IMR-90 (cell line): Measurements from ENCODE around the gene KAT2A. TPM values are rescaled to one million over a fixed set of nuclear protein-coding genes. Genes with fewer than 3 reads are reported as not detected.

ENCODE experiments used
- ATAC-seq: fragments of 200-7000 bp; cut with Tn5 transposase; 2 replicates; pipeline ENCODE4 v1.9.1; 2020; ENCODE audit warnings: low read depth, mild to moderate bottlenecking, moderate library complexity
- Bru-seq: library from RNA; stranded (reverse); fragments of 400-500 nt; gene quantifications from one replicate; lab custom pipeline; 2021; lab: Mats Ljungman, UMichigan
- BruChase-seq, 2 experiments: library from RNA; stranded (reverse); fragments of 400-500 nt; gene quantifications; one replicate each; lab custom pipeline; 2021; lab: Mats Ljungman, UMichigan
- BruUV-seq: library from RNA; stranded (reverse); fragments of 400-500 nt; replicated peaks from 2 replicates; lab custom pipeline; 2021; lab: Mats Ljungman, UMichigan
- CTCF ChIA-PET: fragments of 300-600 bp; formaldehyde crosslinking; extraction: SDS; loops from one replicate; lab custom pipeline; 2021; ENCODE audit warnings: antibody characterized with exemption; lab: Yijun Ruan, JAX
- POLR2A ChIA-PET: fragments of 300-600 bp; sonication (Branson Sonifier 250); formaldehyde crosslinking; loops from one replicate; lab custom pipeline; 2022; ENCODE audit warnings: antibody characterized with exemption; ENCODE audit not compliant: unreplicated experiment; lab: Charles Lee
- DNase-seq: peaks from one replicate; pipeline ENCODE4 v3.0.0; 2013
- H2AFZ ChIP-seq: replicated peaks from 2 replicates; pipeline ENCODE3; 2013; ENCODE audit warnings: low read length, mild to moderate bottlenecking; ENCODE audit not compliant: poor library complexity
- H2AK5ac ChIP-seq: 2 replicates; pipeline ENCODE4 v1.6.1; 2013; ENCODE audit warnings: low read depth, low read length, inconsistent platforms
- H2AK9ac ChIP-seq: replicated peaks from 2 replicates; pipeline ENCODE3; 2013; ENCODE audit warnings: mild to moderate bottlenecking, low read depth, low read length, moderate library complexity; ENCODE audit not compliant: poor library complexity
- H2BK120ac ChIP-seq: 2 replicates; pipeline ENCODE4 v1.6.1; 2013; ENCODE audit warnings: low read depth, low read length, inconsistent platforms
- H2BK15ac ChIP-seq: 3 replicates; pipeline ENCODE4 v1.6.1; 2013; ENCODE audit warnings: low read depth, low read length, inconsistent platforms
- H2BK20ac ChIP-seq: 2 replicates; pipeline ENCODE4 v1.6.1; 2013; ENCODE audit warnings: low read depth, mild to moderate bottlenecking, inconsistent platforms, low read length, moderate library complexity
- H2BK5ac ChIP-seq: 2 replicates; pipeline ENCODE4 v1.6.1; 2013; ENCODE audit warnings: mild to moderate bottlenecking, low read depth, low read length, inconsistent platforms; ENCODE audit not compliant: poor library complexity, severe bottlenecking
- H3K14ac ChIP-seq: replicated peaks from 2 replicates; pipeline ENCODE4 v1.6.1; 2013; ENCODE audit warnings: low read depth, low read length, inconsistent platforms
- H3K18ac ChIP-seq: 2 replicates; pipeline ENCODE4 v1.6.1; 2013; ENCODE audit warnings: low read depth, low read length, control low read depth
- H3K23ac ChIP-seq: 2 replicates; pipeline ENCODE4 v1.6.1; 2013; ENCODE audit warnings: low read depth, low read length, inconsistent platforms
- H3K27ac ChIP-seq: 2 replicates; pipeline ENCODE4 v1.5.1; 2013; ENCODE audit warnings: mild to moderate bottlenecking, control low read depth, low read length; ENCODE audit not compliant: insufficient read depth
- H3K27me3 ChIP-seq: 2 replicates; pipeline ENCODE4 v1.6.1; 2013; ENCODE audit warnings: low read length; ENCODE audit not compliant: control insufficient read depth, insufficient read depth
- H3K36me3 ChIP-seq: 2 replicates; pipeline ENCODE4 v1.6.1; 2013; ENCODE audit warnings: low read length, mixed read lengths; ENCODE audit not compliant: control insufficient read depth, insufficient read depth
- H3K4ac ChIP-seq: 2 replicates; pipeline ENCODE4 v1.6.1; 2013; ENCODE audit warnings: low read depth, low read length, inconsistent platforms
- H3K4me1 ChIP-seq: 2 replicates; pipeline ENCODE4 v1.6.1; 2013; ENCODE audit warnings: low read length, mixed read lengths; ENCODE audit not compliant: control insufficient read depth, insufficient read depth
- H3K4me2 ChIP-seq: 2 replicates; pipeline ENCODE4 v1.6.1; 2013; ENCODE audit warnings: low read depth, mild to moderate bottlenecking, control low read depth, low read length, moderate library complexity
- H3K4me3 ChIP-seq: 2 replicates; pipeline ENCODE4 v1.5.1; 2013; ENCODE audit warnings: low read depth, mild to moderate bottlenecking, control low read depth, low read length, moderate library complexity; ENCODE audit not compliant: insufficient read depth
- H3K56ac ChIP-seq: 2 replicates; pipeline ENCODE4 v1.6.1; 2013; ENCODE audit warnings: low read length, inconsistent platforms; ENCODE audit not compliant: insufficient read depth; ENCODE audit errors: extremely low read depth
- H3K79me1 ChIP-seq, 2 experiments: 2 replicates each; pipeline ENCODE4 v1.6.1; 2013; ENCODE audit warnings: low read length in 2 of 2, inconsistent platforms in 1 of 2, low read depth in 1 of 2
- H3K9ac ChIP-seq: 2 replicates; pipeline ENCODE4 v1.6.1; 2013; ENCODE audit warnings: low read depth, low read length, control low read depth
- H3K9me1 ChIP-seq: 2 replicates; pipeline ENCODE4 v1.6.1; 2013; ENCODE audit warnings: low read length, inconsistent platforms; ENCODE audit not compliant: insufficient read depth
- H3K9me3 ChIP-seq: 2 replicates; pipeline ENCODE4 v1.6.1; 2013; ENCODE audit warnings: low read length; ENCODE audit not compliant: control insufficient read depth, insufficient read depth
- H4K20me1 ChIP-seq: 2 replicates; pipeline ENCODE4 v1.6.1; 2013; ENCODE audit warnings: low read length, inconsistent platforms; ENCODE audit not compliant: insufficient read depth
- H4K5ac ChIP-seq: 2 replicates; pipeline ENCODE4 v1.6.1; 2013; ENCODE audit warnings: mild to moderate bottlenecking, low read depth, low read length, control low read depth
- H4K8ac ChIP-seq, 2 experiments: 2 replicates each; pipeline ENCODE4 v1.6.1; 2013; ENCODE audit warnings: low read depth in 2 of 2, low read length in 2 of 2, control low read depth in 1 of 2, inconsistent platforms in 1 of 2
- H4K91ac ChIP-seq: 2 replicates; pipeline ENCODE4 v1.6.1; 2013; ENCODE audit warnings: low read depth, low read length, inconsistent platforms; ENCODE audit not compliant: insufficient read depth
- CEBPB ChIP-seq: IDR thresholded peaks from 2 replicates; pipeline ENCODE4 v1.6.1; 2012; ENCODE audit warnings: low read depth, low read length, improper control_type of control experiment
- CHD1 ChIP-seq: IDR thresholded peaks from 2 replicates; pipeline ENCODE4 v1.6.1; 2012; ENCODE audit warnings: low read depth, low read length, improper control_type of control experiment
- FOS ChIP-seq: fragments of 150-350 bp; IDR thresholded peaks from 2 replicates; pipeline ENCODE4 v1.6.1; 2016; ENCODE audit warnings: low read depth, low read length
- MAFK ChIP-seq: IDR thresholded peaks from 2 replicates; pipeline ENCODE4 v1.6.1; 2012; ENCODE audit warnings: low read depth, low read length, improper control_type of control experiment
- MAZ ChIP-seq: IDR thresholded peaks from 2 replicates; pipeline ENCODE4 v1.6.1; 2012; ENCODE audit warnings: low read depth, mild to moderate bottlenecking, low read length, improper control_type of control experiment, moderate library complexity, borderline replicate concordance
- MXI1 ChIP-seq: IDR thresholded peaks from 2 replicates; pipeline ENCODE4 v1.6.1; 2012; ENCODE audit warnings: low read depth, mild to moderate bottlenecking, low read length, moderate library complexity, borderline replicate concordance
- RFX5 ChIP-seq: IDR thresholded peaks from 2 replicates; pipeline ENCODE4 v1.8.0; 2012; ENCODE audit warnings: low read depth, mild to moderate bottlenecking, low read length, moderate library complexity
- WGBS, 2 experiments: methylation state at CpG; one replicate each; pipeline versions ENCODE4 v1.1.5 to v1.1.7; 2013; ENCODE audit warnings: missing lambda C conversion rate in 2 of 2; ENCODE audit not compliant: insufficient read length in 1 of 2; ENCODE audit errors: extremely low coverage in 2 of 2; 5-methylcytosine and 5-hydroxymethylcytosine counted together
- dilution Hi-C: fragments of 300-500 bp; cut with HindIII; formaldehyde crosslinking; loops from one replicate; pipeline ENCODE4 v1.14.3; 2018; ENCODE audit warnings: low sequenced_read_pairs; ENCODE audit not compliant: unreplicated experiment
- in situ Hi-C: fragments of 300-500 bp; cut with MboI; formaldehyde crosslinking; loops from 3 replicates; pipeline ENCODE4 v1.14.3; 2019; ENCODE audit warnings: low sequenced_read_pairs, inconsistent platforms, mixed read lengths
- intact Hi-C: fragments of 100-400 bp; cut with micrococcal nuclease; formaldehyde crosslinking; loops from 2 replicates; pipeline ENCODE4 v1.10.0; 2022
- long read RNA-seq: library from polyadenylated mRNA; unstranded; transcript quantifications from one replicate; pipeline ENCODE4 v2.0.0, GENCODE V29; 2021; ENCODE audit not compliant: unreplicated experiment
- polyA plus RNA-seq, 3 experiments: library from polyadenylated mRNA; depleted of rRNA; stranded (reverse); fragments of >200 nt; gene quantifications; 2 replicates each; pipeline ENCODE4 v1.2.3, GENCODE V29; 2012; ENCODE audit warnings: low replicate concordance in 1 of 3
- total RNA-seq: library from RNA; depleted of rRNA; stranded (reverse); fragments of >200 nt; gene quantifications from 2 replicates; pipeline ENCODE4 v1.2.3, GENCODE V29; 2012; rRNA removed
- TF ChIP-seq, protein P1 (sequence below): fragments of 150-350 bp; IDR thresholded peaks from 2 replicates; pipeline ENCODE4 v1.6.1; 2017; ENCODE audit warnings: mild to moderate bottlenecking, antibody characterized with exemption, low read length, low read depth
- TF ChIP-seq, protein P2 (sequence below): conservative IDR thresholded peaks from 2 replicates; pipeline ENCODE4 v1.5.1; 2012; ENCODE audit warnings: mild to moderate bottlenecking, low read depth, low read length, improper control_type of control experiment

KAT2A gene
- total RNA-seq (5.3 and 6.3 TPM in 2 replicates), polyA plus RNA-seq (2012; rRNA removed) (28.2 and 31.4 TPM in 2 replicates), Bru-seq, nascent RNA (percentile 45 among the genes with signal in this experiment), BruChase-seq, experiment 1, labeled RNA remaining after a 6-hour chase (percentile 61 among the genes with signal in this experiment), BruChase-seq, experiment 2, labeled RNA remaining after a 2-hour chase (percentile 52 among the genes with signal in this experiment)
- polyA plus RNA-seq (2012; cell fraction: cytosol; rRNA removed), result 12.9 and 17.4 TPM in 2 replicates
- 273 and 329 TPM in 2 replicates for polyA plus RNA-seq (2012; cell fraction: nucleus; rRNA removed; ENCODE audit: low replicate concordance)
- long read RNA-seq, partial matches to known transcripts, result 18 of 30 reads
- long read RNA-seq, other reads (novel, unspliced or antisense), result 6 of 30 reads

DNA sequence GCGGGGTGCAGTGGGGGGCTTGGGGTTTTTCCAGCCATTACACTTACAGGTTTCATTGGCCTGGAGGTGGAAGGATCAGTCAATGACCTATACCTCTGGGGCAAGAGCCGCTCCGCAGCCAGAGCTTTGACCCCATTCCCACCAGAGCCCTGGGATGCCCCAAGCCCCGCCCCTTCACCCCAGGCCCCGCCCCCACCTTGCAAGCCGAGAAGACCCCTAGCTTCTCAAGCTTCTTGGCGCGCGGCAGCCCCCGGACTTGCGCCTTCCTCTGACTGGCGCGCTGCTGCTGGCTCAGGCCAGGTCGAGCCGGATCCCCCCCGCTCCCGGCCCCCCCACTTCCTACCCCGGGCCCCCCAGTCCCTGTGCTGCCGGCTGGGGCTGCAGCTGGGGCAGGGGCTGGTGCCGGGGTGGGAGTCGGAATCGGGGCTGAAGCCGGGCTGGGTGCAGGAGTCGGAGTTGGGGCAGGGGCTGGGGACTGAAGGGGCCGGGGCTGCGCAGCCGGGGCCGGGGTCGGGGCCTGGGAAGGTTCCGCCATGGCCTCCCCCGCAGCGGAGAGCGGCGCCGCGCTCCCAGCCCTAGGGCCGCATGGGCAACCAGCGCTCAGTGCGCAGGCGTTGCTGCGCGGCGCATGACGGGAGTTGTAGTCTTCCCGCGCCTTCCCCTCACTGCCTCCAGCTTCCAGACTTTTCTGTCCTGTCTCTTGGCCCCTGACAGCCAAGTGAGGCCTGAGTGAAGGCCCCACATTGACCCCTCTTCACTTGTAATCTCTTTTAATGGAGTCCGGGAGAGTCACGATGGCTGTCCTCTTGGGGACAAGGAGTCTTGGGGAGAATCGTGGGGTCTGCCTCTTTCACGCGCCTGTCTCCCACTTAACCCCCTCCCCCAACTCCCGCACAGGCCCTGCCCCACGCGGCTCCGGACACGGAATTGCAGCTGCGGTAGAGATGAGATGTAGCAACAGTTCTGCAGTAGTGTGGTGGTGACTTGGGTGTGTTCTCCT lies at the start of gene KAT2A:
KAT2A (minus strand) TSS at position 598 of the 1,000 bp plus-strand sequence; CDS start at position 535, 63 bp downstream.
- intact Hi-C loops, result loop anchor here (1.0 kb wide), 1 partner anchor 34 kb away; no protein-coding TSS in a partner anchor
- no TSS peak for BruUV-seq
- 0% methylated on average over 16 of the region's 57 CpGs; no CpG with 5 or more reads in 1 of the 2 experiments for WGBS, 2 experiments
- H3K9me3 ChIP-seq, result no peaks in the 10 kb centered on the region
- peaks cover 3% of the 10 kb centered on the region; the same call in 1 of the 2 replicates for H4K20me1 ChIP-seq
- H4K8ac ChIP-seq, result peak within 1 kb of the TSS; percentile 4 to 75; a peak in 3 of 4 replicates
- H3K18ac ChIP-seq, result no peak within 1 kb of the TSS
- peak within 1 kb of the TSS; percentile 46 for H2BK5ac ChIP-seq
- H3K4me1 ChIP-seq, result peaks cover 7% of the 10 kb centered on the region
- peak within 1 kb of the TSS; percentile 66; the same call in 1 of the 2 replicates for H2AK5ac ChIP-seq
- ChIA-PET POLR2A (no interaction called here), CTCF (interaction anchor here (0.8 to 0.9 kb wide), 4 partner anchors 20 to 112 kb away, joined by 3 to 6 read pairs (median 3); partner anchors contain the start of gene NKIRAS2)
- no peak within 1 kb of the TSS for H3K14ac ChIP-seq
- H2BK20ac ChIP-seq, result no peak within 1 kb of the TSS
- no peak within 1 kb of the TSS for H4K91ac ChIP-seq
- H3K23ac ChIP-seq, result no peak within 1 kb of the TSS
- H4K5ac ChIP-seq, result peak within 1 kb of the TSS; percentile 58; the same call in 1 of the 2 replicates
- dilution Hi-C loops, result no loop called here
- in situ Hi-C loops, result no loop called here
- H2BK15ac ChIP-seq, result no peak within 1 kb of the TSS
- TF ChIP-seq MAZ (0 out of 2 replicates have a peak, but pooled peaks have one; percentile 36), RFX5 (no peak), CHD1 (no peak), MAFK (no peak), MXI1 (peak; percentile 96), CEBPB (no peak), FOS (no peak)
- TF ChIP-seq, protein P1, sequence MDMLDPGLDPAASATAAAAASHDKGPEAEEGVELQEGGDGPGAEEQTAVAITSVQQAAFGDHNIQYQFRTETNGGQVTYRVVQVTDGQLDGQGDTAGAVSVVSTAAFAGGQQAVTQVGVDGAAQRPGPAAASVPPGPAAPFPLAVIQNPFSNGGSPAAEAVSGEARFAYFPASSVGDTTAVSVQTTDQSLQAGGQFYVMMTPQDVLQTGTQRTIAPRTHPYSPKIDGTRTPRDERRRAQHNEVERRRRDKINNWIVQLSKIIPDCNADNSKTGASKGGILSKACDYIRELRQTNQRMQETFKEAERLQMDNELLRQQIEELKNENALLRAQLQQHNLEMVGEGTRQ, result peak; percentile 55; the same call in 1 of the 2 replicates
- TF ChIP-seq, protein P2, sequence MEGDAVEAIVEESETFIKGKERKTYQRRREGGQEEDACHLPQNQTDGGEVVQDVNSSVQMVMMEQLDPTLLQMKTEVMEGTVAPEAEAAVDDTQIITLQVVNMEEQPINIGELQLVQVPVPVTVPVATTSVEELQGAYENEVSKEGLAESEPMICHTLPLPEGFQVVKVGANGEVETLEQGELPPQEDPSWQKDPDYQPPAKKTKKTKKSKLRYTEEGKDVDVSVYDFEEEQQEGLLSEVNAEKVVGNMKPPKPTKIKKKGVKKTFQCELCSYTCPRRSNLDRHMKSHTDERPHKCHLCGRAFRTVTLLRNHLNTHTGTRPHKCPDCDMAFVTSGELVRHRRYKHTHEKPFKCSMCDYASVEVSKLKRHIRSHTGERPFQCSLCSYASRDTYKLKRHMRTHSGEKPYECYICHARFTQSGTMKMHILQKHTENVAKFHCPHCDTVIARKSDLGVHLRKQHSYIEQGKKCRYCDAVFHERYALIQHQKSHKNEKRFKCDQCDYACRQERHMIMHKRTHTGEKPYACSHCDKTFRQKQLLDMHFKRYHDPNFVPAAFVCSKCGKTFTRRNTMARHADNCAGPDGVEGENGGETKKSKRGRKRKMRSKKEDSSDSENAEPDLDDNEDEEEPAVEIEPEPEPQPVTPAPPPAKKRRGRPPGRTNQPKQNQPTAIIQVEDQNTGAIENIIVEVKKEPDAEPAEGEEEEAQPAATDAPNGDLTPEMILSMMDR, result no peak
- peak within 1 kb of the TSS; percentile 53 for H3K4ac ChIP-seq
- H3K56ac ChIP-seq, result no peak within 1 kb of the TSS
- peak within 1 kb of the TSS; percentile 85 for H2AFZ ChIP-seq
- H2BK120ac ChIP-seq, result no peak within 1 kb of the TSS
- peaks cover 31% of the 10 kb centered on the region for H3K36me3 ChIP-seq
- H3K9me1 ChIP-seq, result peaks cover 4% of the 10 kb centered on the region; the same call in 1 of the 2 replicates
- H3K27ac ChIP-seq, result peak within 1 kb of the TSS; percentile 53; the same call in 1 of the 2 replicates
- ATAC-seq (peak; percentile 96), DNase-seq (peak; percentile 77)
- peak within 1 kb of the TSS; percentile 46 for H3K4me3 ChIP-seq
- H3K4me2 ChIP-seq, result peak within 1 kb of the TSS; percentile 82
- peaks cover 10 to 12% of the 10 kb centered on the region in 2 experiments; a peak in 3 of 4 replicates for H3K79me1 ChIP-seq
- no peaks in the 10 kb centered on the region for H3K27me3 ChIP-seq
- peak within 1 kb of the TSS; percentile 88 for H2AK9ac ChIP-seq
- peak within 1 kb of the TSS; percentile 38; the same call in 1 of the 2 replicates for H3K9ac ChIP-seq
